HG03521 (cell line): Measurements from ENCODE around the gene ATP2A3.

ENCODE experiments used
- ATAC-seq: cut with Tn5 transposase; IDR thresholded peaks from one replicate; pipeline ENCODE4 v1.9.1; 2021; ENCODE audit warnings: mild to moderate bottlenecking, moderate library complexity; ENCODE audit not compliant: unreplicated experiment

ATP2A3 gene

GRCh38 chr17:3929764-3930163 lies 34.5 kb downstream of the ATP2A3 start:
- ATAC-seq: no peak

- no peak for ATAC-seq
Observed at GRCh38 chr17:3929181-3929580, 35.1 kb downstream of the ATP2A3 start.

- no peak for ATAC-seq
Observed at GRCh38 chr17:3928406-3928805, 35.8 kb downstream of the ATP2A3 start.

- no peak for ATAC-seq
Observed at GRCh38 chr17:3927628-3928340, 36.5 kb downstream of the ATP2A3 start.

- ATAC-seq: no peak
Observed at GRCh38 chr17:3926860-3927627, 37.2 kb downstream of the ATP2A3 start.

GRCh38 chr17:3925684-3926485 lies 38.4 kb downstream of the ATP2A3 start:
- ATAC-seq: no peak

- no peak for ATAC-seq
Observed at GRCh38 chr17:3924512-3925350, 39.5 kb downstream of the ATP2A3 start.

- no peak for ATAC-seq
Observed at GRCh38 chr17:3923466-3924190, 40.6 kb downstream of the ATP2A3 start.

- no peak for ATAC-seq
Observed at GRCh38 chr17:3922765-3923164, 41.5 kb downstream of the ATP2A3 start.

- no peak for ATAC-seq
Observed at GRCh38 chr17:3921502-3922319, 42.5 kb downstream of the ATP2A3 start.

GRCh38 chr17:3921006-3921405 lies 43.2 kb downstream of the ATP2A3 start:
- ATAC-seq: no peak

GRCh38 chr17:3919123-3919624 lies 45.1 kb downstream of the ATP2A3 start:
- no peak for ATAC-seq

- ATAC-seq: no peak
Observed at GRCh38 chr17:3918372-3919122, 45.7 kb downstream of the ATP2A3 start.

- no peak for ATAC-seq
Observed at GRCh38 chr17:3917391-3917931, 46.8 kb downstream of the ATP2A3 start.

GRCh38 chr17:3916825-3917224 lies 47.4 kb downstream of the ATP2A3 start:
- ATAC-seq: no peak

- ATAC-seq: no peak
Observed at GRCh38 chr17:3915995-3916696, 48.1 kb downstream of the ATP2A3 start, which contains the start of gene P2RX1. Gene P2RX1 (minus strand): TSS chr17:3916465. CDS start chr17:3916225, 240 bp downstream.

GRCh38 chr17:3915581-3915994 lies 48.6 kb downstream of the ATP2A3 start:
- ATAC-seq: no peak
